Measurements from ENCODE around the gene SOS2.

GRCh38 chr14:50263321-50263720 lies 31.9 kb upstream of the SOS2 start:
- no peak for TF ChIP-seq CTCF (IDR thresholded peaks at IDR 0.05; ENCODE audit: poor library complexity, severe bottlenecking)
- TF ChIP-seq EP300 (conservative IDR thresholded peaks at IDR 0.05; ENCODE audit: poor library complexity, severe bottlenecking): no peak
- no peak for TF ChIP-seq MXI1 (conservative IDR thresholded peaks at IDR 0.05; ENCODE audit: poor library complexity, severe bottlenecking)

Measured in neural cell (in vitro differentiated cells).